COLO668 (cell line): Measurements from ENCODE around the gene ITGA6.

Source experiments
- DNase-seq: peaks from one replicate; lab custom pipeline; 2025; ENCODE audit not compliant: unreplicated experiment; lab: John Stamatoyannopoulos, UW

Gene ITGA6

DNA sequence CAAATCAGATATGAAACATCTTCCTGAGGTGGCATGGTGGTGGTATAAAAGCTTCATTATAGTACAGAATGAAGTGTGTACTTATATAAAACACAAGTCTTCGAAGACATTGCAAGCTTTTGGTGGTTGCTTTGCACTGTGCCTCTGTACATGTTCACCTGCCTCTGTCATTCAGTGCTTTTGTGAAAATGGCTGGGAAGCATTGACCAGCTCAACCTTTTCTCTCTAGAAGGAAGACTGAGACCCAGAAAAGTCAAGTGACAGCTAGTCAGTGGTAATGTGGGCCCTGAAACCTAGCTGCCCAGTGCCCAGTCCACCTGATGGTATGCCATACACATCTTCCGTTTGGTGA is 12.1 kb downstream of the ITGA6 start:
- no peak for DNase-seq

GRCh38 chr2:172439911-172440310 is 12.5 kb downstream of the ITGA6 start:
- DNase-seq: no peak

GRCh38 chr2:172440795-172441194 is 13.4 kb downstream of the ITGA6 start:
- no peak for DNase-seq

- DNase-seq: peak; percentile 76
Measured at GRCh38 chr2:172442072-172442895, 14.9 kb downstream of the ITGA6 start.

- DNase-seq: no peak
Measured at GRCh38 chr2:172445851-172446250, 18.5 kb downstream of the ITGA6 start.

- no peak for DNase-seq
Measured at GRCh38 chr2:172446474-172447063, 19.2 kb downstream of the ITGA6 start.

- DNase-seq: no peak
Measured at GRCh38 chr2:172447811-172448493, 20.6 kb downstream of the ITGA6 start.

GRCh38 chr2:172448544-172449267 is 21.3 kb downstream of the ITGA6 start:
- DNase-seq: no peak

GRCh38 chr2:172449911-172450550 is 22.6 kb downstream of the ITGA6 start:
- DNase-seq: no peak

- no peak for DNase-seq
Measured at GRCh38 chr2:172451923-172452322, 24.5 kb downstream of the ITGA6 start.

- no peak for DNase-seq
Measured at GRCh38 chr2:172452845-172453244, 25.5 kb downstream of the ITGA6 start.

GRCh38 chr2:172454404-172455120 is 27.2 kb downstream of the ITGA6 start:
- no peak for DNase-seq

- peak; percentile 25 for DNase-seq
Measured at GRCh38 chr2:172455121-172455515, 27.7 kb downstream of the ITGA6 start.

DNA sequence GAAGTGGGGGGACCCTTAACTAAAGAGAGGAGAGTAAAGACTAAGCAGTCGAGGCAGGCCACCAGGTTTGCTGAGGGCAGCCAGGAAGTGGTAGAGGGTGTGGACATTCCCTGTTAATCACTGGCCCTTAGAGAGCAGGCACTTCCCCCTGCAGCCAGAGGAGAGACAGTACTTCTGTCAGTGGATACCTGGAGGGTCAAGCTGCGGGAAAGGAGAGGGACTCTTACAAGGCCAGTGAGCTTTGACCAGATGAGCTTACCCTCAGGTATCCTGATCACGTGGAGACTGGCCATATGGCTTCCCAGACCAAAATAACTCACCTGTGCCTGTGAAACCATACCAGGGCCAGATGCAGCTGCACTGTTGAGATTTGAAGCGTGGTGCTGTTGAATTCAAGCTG is 28.6 kb downstream of the ITGA6 start:
- no peak for DNase-seq

DNA sequence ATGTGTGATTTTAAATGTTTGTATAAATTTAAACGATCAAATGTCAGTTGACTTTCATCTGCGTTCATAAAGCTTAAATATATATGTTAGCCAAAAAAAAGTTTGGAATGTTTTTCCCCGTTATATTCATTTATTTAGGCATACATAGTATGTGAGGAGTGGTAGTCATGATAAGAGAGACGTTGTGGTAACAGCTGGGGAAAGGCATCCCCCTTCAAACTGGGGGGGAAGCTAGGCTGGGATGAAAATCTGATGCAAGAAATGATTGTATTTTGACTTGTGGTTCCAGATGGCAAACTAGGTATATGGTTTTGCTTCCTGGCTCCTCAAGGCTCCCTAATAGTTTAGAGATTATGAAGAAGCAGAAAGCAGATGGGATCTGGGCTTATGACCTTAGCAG is 30.1 kb downstream of the ITGA6 start:
- no peak for DNase-seq

DNA sequence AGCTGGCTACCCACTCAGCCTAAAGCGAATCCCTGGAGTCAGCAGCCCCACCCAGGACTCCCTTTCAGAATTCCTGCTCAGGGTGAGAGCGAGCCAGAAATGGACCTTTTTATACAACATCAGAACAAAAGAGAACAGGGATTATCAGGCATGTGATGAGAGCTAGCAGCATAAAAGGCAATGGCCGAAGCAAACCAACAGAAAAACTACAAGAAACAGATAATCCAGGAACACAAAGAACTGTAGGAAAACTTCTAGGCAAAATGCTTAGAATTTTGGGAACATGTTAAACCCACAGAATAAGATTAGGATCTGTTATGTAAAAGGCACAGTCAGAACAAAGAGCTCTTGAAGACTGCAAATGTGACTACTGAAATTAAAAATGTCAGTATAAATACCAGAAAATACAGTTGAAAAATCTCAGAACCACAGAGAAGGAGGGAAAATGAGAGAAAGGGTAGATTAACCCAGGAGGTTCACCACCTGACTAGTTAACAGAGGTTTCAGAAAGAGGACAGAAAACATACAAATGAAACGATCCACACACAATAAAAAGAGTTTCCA is 31.3 kb downstream of the ITGA6 start:
- DNase-seq: no peak

DNA sequence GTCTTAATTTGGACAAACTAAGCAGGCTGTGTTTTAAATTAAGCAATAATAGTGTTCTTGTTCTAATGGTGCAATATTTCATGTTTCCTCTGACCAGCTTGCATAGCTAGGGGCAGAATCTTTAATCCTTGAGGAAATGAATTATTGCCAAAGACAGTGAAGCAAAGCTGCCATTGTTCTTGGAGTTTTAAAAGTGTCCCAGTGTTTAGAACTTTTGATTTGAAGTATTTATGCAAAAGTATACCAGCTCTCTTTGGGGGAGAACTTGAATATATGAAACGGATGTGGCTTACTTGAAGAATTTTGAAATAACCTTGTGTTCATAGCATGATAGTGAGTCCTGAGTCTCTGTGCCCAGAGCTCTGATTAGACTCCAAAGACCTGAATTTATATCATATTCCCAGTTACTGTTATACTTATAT is 33.4 kb downstream of the ITGA6 start:
- DNase-seq: no peak

DNA sequence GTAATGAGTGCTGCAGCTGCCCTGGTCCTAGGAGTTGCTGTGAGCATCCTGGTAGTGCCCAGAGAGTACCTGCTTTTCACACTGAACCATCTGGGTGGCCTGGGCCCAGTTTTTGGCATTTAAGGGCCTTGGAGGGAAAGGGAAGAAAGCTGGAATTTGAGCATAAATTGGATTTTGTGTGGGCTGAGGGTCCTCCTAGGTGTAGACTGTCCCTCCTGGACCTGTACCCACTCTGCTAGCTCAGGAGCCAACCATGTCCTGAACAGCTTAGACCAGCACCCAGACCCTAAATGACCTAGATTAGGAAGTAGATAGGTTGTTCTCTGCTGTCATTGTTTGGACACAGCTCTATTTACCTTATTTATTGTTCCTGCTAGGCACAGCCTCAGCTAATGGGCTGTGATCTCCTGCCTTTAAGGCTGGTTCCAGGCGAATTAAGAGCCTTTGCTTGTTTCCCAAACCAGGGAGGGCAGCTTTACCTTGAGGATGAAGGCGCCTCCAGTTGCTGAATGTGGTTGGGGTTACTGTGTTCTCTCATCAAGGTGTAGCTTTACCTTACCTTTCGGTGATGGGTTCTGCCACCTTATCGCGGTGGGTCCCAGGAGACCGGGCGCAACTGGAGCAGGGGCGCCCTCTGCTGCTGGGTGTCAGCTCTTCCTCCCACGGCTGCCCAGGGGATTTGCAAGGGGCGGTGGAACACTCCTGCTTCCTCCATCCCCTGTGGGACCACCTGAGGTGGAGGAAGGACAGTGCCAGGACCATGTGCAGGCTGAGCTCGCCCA is 34.4 kb downstream of the ITGA6 start:
- peak; percentile 77 for DNase-seq

DNA sequence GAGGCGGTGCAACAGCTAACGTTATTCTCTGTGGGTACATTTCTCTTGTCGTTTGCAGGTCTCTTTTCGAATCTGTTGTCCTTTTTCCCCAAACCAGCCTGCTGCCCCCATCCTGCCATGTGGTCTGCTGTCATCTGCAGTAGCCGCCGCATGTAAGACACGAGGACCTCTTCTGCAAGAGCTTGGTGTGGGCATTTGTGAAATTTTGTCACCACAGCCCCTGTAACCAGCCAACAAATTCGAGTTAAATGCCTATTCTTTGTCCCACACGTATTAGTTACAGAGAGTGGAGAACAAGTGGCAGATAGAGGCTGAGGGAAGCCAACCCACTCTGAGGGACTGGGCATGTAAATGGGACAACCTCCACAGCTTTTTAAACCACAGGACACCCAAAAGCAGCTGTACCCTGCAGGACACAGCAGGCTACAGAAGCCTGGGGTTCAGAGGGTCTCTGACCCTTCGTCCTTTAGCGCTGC is 35.0 kb downstream of the ITGA6 start:
- DNase-seq: no peak
